ENCODE data around the gene FAM72D.
"Not testable (repeated sequence)": the region's sequence is repeated elsewhere in the genome, so short reads cannot be mapped to it uniquely, and the experiment has no call there.

DNA sequence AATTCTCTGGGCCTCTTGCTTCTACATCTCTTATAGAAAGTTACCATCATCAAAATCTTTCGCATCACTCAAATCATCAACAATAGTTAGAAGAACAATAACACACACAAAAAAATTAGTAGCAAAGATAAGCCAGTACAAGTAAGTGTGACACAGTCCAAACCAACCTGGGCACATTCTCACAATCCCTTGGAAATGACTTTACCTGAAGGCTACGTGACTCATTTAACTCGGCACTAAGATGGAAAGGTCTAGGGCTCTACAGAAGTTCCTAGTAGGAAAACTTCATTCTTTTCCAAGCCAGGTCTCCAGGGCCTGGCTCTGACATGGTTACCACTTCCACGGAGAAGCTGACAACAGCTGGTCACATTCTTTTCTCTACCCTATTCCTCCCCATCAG is 42.3 kb upstream of the FAM72D start:
- TF ChIP-seq, protein P1, sequence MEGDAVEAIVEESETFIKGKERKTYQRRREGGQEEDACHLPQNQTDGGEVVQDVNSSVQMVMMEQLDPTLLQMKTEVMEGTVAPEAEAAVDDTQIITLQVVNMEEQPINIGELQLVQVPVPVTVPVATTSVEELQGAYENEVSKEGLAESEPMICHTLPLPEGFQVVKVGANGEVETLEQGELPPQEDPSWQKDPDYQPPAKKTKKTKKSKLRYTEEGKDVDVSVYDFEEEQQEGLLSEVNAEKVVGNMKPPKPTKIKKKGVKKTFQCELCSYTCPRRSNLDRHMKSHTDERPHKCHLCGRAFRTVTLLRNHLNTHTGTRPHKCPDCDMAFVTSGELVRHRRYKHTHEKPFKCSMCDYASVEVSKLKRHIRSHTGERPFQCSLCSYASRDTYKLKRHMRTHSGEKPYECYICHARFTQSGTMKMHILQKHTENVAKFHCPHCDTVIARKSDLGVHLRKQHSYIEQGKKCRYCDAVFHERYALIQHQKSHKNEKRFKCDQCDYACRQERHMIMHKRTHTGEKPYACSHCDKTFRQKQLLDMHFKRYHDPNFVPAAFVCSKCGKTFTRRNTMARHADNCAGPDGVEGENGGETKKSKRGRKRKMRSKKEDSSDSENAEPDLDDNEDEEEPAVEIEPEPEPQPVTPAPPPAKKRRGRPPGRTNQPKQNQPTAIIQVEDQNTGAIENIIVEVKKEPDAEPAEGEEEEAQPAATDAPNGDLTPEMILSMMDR (IDR thresholded peaks at IDR 0.05) = not testable (repeated sequence)
- not testable (repeated sequence) for TF ChIP-seq POLR2A (IDR thresholded peaks at IDR 0.05)

Measured in right lobe of liver (tissue), 4 donors.